ENCODE measurements around the gene SUPT5H.

The SUPT5H gene

GRCh38 chr19:39508629-39509028 is 63.2 kb downstream of the SUPT5H start:
- DNase-seq (ENCODE audit: insufficient read length, low spot score) (no peak), FAIRE-seq (no peak)
- no peak for TF ChIP-seq CTCF (IDR thresholded peaks at IDR 0.05; ENCODE audit: insufficient read depth, missing control alignments)

DNA sequence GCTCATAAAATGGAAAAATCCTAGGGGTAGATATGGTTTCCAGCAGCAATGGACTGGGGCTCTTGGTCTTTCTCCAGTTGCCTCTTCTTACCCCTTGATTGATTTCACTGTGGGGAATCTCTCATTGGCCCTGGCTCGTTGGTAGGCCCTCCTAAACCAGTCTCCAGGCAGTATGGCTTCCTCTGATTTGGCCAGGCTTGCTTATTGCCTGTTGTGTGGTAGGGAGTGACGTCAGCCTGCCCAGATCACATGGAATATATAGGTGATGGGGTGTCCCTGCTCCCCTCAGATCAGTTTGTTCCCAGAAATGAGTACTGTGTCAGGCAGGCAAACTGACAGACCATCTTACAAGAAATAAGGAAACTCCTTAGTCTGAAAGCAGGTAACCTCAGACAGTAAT is 63.9 kb downstream of the SUPT5H start:
- FAIRE-seq (no peak), DNase-seq (ENCODE audit: insufficient read length, low spot score) (no peak)
- no peak for TF ChIP-seq CTCF (IDR thresholded peaks at IDR 0.05; ENCODE audit: insufficient read depth, missing control alignments)

GRCh38 chr19:39512988-39513387 is 67.6 kb downstream of the SUPT5H start:
- DNase-seq (ENCODE audit: insufficient read length, low spot score) (no peak), FAIRE-seq (no peak)
- TF ChIP-seq CTCF (IDR thresholded peaks at IDR 0.05; ENCODE audit: insufficient read depth, missing control alignments), result no peak

DNA sequence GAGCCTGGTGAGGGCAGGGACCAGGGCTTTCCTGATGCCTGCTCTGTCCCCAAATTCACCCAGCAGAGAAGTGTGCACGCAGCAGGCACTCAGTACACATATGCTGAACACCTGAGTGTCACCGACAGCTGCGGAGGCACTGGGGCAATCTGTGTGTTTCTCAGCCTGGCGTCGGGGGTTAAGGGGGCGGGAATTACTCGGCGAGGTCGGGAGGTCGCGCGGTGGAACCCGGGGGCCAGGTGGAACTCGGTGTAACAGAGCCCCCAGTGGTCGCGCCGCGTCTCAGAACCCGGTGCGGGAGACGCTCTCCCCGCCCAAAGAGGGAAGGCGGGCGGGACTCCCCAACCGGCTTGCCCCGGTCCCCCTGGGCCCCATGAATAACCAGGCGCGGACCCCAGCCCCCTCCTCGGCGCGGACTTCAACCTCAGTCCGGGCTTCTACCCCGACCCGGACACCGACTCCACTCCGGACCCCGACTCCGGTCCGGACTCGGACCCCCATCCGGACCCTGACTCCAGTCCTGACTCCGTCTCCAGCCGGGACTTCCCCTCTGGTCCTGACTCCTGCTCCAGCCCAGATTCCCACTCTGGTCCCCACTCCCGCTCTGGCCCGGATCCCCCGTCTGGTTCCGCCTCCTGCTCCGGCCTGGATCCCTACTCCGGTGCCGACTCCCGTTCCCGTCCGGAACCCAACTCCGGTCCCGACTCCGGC is 69.6 kb downstream of the SUPT5H start, which contains the start of gene SELENOV:
Gene SELENOV, plus strand, starts transcription at position 300 of the 711 bp plus-strand sequence. Its CDS starts 74 bp downstream, at position 374.
- DNase-seq (ENCODE audit: insufficient read length, low spot score) (no peak), FAIRE-seq (no peak)
- no peak for TF ChIP-seq CTCF (IDR thresholded peaks at IDR 0.05; ENCODE audit: insufficient read depth, missing control alignments)

GRCh38 chr19:39515551-39516191 is 70.3 kb downstream of the SUPT5H start:
- FAIRE-seq (no peak), DNase-seq (ENCODE audit: insufficient read length, low spot score) (no peak)
- TF ChIP-seq CTCF (IDR thresholded peaks at IDR 0.05; ENCODE audit: insufficient read depth, missing control alignments), result no peak

DNA sequence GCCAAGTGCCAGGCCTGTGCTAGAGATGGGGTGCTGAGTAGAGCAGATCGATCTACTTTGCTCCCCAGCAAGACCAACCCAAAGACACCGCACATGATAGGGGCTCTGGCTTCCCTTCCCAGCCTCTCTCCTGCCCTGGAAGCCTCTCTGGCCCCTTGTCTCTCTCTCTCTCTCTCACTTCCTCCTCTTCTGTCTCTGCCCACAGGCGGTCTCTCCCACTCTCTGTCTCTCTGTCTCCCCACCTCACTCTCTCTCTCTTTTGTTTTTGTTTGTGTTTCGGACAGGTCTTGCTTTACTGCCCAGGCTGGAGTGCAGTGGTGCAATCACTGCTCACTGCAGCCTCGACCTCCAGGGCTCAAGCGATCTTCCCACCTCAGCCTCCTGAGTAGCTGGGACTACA is 70.9 kb downstream of the SUPT5H start:
- FAIRE-seq (no peak), DNase-seq (ENCODE audit: insufficient read length, low spot score) (no peak)
- TF ChIP-seq CTCF (IDR thresholded peaks at IDR 0.05; ENCODE audit: insufficient read depth, missing control alignments), result no peak

DNA sequence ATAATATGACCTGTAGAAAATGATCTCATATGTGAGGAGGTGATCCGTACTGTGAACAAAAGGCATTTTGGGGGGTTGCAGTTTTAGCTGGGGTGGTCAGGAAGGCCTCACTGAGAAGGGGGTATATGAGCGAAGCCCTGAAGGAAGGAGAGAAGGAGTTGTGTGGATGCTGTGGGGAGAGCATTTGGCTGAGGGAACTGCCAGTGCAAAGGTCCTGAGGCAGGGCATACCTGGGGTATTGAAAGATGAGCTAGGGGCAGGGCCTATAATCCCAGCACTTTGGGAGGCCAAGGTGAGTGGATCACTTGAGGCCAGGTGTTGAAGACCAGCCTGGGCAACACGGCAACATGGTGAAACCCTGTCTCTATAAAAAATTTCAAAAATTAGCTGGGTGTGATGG is 72.0 kb downstream of the SUPT5H start:
- DNase-seq (ENCODE audit: insufficient read length, low spot score) (no peak), FAIRE-seq (no peak)
- TF ChIP-seq CTCF (IDR thresholded peaks at IDR 0.05; ENCODE audit: insufficient read depth, missing control alignments), result no peak

Measured in D721Med (cell line).